ENCODE measurements around the gene PLIN5.

GRCh38 chr19:4570402-4570801 lies 35.4 kb upstream of the PLIN5 start:
- TF ChIP-seq ZNF274 (IDR thresholded peaks at IDR 0.05; ENCODE audit: low read depth, low read length) (no peak), SUZ12 (IDR thresholded peaks at IDR 0.05; ENCODE audit: extremely low read depth, insufficient read depth, insufficient read length) (no peak), YY1 (IDR thresholded peaks at IDR 0.05; ENCODE audit: insufficient read depth, insufficient read length) (no peak)
